Measurements from ENCODE around the gene AP3M1.

Gene AP3M1

DNA sequence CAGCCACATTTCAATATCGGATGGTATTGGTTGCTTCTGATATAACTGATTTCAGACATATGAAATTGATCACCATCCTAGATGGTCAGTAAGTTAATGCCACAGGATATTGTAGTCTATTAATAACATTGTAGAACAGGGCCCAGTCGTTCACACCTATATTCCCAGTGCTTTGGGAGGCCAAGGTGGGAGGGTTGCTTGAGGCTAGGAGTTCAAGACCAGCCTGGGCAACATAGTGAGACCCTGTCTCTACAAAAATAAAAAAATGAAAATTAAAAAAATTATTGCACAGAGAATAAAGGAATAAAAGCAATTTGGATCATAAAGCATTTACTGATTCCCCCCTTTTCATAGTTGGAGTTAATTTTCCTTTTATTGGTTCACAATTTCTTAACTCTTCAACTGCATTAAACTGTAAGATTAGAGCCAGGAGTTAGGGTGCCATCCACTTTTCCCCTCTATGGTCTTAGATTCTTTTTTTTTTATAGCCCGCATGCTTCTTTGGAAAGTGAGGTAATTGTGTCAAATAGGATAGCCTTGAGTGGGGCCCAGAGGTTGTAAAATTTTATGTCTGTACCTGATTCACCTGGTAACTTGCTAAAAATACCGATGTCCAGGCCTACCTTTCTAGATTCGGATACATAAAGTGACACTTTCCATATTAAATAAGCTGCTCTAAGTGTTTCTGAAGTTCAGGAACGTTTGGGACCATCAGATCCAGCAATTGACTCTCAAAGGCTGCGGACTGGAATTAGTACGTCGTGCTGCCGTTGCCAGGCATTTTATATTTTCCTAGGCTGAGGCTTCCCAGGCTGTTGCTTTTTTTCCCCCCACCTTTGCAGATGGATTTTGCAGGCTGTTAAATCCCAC, 25.1 kb upstream of the AP3M1 start:
- no peak for ATAC-seq
- TF ChIP-seq RARB (CRISPR knock-in tag; IDR thresholded peaks at IDR 0.05), result no peak
- TF ChIP-seq OSR1 (CRISPR knock-in tag; IDR thresholded peaks at IDR 0.05), result no peak
- TF ChIP-seq ZNF70 (CRISPR knock-in tag; IDR thresholded peaks at IDR 0.05), result no peak
- TF ChIP-seq PPARA (CRISPR knock-in tag; IDR thresholded peaks at IDR 0.05; ENCODE audit: borderline replicate concordance), result no peak
- TF ChIP-seq SNAI2 (CRISPR knock-in tag; IDR thresholded peaks at IDR 0.05), result no peak
- no peak for TF ChIP-seq ZNF565 (CRISPR knock-in tag; conservative IDR thresholded peaks at IDR 0.05; ENCODE audit: low read depth)
- no peak for TF ChIP-seq ZFP30 (CRISPR knock-in tag; IDR thresholded peaks at IDR 0.05)
- no peak for TF ChIP-seq ESRRG (CRISPR knock-in tag; IDR thresholded peaks at IDR 0.05)
- no peak for TF ChIP-seq ZC3H10 (CRISPR knock-in tag; IDR thresholded peaks at IDR 0.05)
- no peak for TF ChIP-seq BACH2 (CRISPR knock-in tag; IDR thresholded peaks at IDR 0.05; ENCODE audit: borderline replicate concordance)
- TF ChIP-seq, protein P1, sequence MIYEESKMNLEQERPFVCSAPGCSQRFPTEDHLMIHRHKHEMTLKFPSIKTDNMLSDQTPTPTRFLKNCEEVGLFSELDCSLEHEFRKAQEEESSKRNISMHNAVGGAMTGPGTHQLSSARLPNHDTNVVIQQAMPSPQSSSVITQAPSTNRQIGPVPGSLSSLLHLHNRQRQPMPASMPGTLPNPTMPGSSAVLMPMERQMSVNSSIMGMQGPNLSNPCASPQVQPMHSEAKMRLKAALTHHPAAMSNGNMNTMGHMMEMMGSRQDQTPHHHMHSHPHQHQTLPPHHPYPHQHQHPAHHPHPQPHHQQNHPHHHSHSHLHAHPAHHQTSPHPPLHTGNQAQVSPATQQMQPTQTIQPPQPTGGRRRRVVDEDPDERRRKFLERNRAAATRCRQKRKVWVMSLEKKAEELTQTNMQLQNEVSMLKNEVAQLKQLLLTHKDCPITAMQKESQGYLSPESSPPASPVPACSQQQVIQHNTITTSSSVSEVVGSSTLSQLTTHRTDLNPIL (CRISPR knock-in tag; IDR thresholded peaks at IDR 0.05; ENCODE audit: low read depth), result no peak

DNA sequence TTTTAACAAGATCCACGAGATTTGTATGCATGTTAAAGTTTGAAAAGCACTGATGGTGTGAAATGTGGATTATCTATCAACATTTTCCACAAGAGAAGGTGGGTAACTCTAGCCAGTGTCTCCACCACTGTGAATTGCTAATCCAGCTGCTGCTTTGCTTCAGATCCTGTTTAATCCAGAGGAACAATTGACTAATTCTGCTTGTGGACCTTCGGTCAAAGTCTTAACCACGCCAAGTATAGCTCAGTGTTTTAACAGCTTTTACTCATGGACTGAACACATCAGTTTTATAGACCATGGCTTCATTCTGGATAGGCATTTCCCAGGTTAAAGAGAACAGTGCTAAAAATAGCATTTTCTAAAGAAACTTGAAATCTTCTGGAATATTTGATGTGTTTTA, 23.9 kb upstream of the AP3M1 start:
- ATAC-seq, result no peak
- TF ChIP-seq, protein P2, sequence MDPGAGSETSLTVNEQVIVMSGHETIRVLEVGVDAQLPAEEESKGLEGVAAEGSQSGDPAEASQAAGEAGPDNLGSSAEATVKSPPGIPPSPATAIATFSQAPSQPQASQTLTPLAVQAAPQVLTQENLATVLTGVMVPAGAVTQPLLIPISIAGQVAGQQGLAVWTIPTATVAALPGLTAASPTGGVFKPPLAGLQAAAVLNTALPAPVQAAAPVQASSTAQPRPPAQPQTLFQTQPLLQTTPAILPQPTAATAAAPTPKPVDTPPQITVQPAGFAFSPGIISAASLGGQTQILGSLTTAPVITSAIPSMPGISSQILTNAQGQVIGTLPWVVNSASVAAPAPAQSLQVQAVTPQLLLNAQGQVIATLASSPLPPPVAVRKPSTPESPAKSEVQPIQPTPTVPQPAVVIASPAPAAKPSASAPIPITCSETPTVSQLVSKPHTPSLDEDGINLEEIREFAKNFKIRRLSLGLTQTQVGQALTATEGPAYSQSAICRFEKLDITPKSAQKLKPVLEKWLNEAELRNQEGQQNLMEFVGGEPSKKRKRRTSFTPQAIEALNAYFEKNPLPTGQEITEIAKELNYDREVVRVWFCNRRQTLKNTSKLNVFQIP (CRISPR knock-in tag; IDR thresholded peaks at IDR 0.05; ENCODE audit: borderline replicate concordance, low read depth), result no peak
- no peak for TF ChIP-seq ZNF8 (CRISPR knock-in tag; IDR thresholded peaks at IDR 0.05)
- no peak for TF ChIP-seq PPARA (CRISPR knock-in tag; IDR thresholded peaks at IDR 0.05; ENCODE audit: borderline replicate concordance)
- no peak for TF ChIP-seq TOX (CRISPR knock-in tag; IDR thresholded peaks at IDR 0.05; ENCODE audit: borderline replicate concordance)
- no peak for TF ChIP-seq OSR1 (CRISPR knock-in tag; IDR thresholded peaks at IDR 0.05)
- no peak for TF ChIP-seq ZFP30 (CRISPR knock-in tag; IDR thresholded peaks at IDR 0.05)
- TF ChIP-seq, protein P1 (CRISPR knock-in tag; IDR thresholded peaks at IDR 0.05; ENCODE audit: low read depth), result no peak
- no peak for TF ChIP-seq ZFP3 (CRISPR knock-in tag; IDR thresholded peaks at IDR 0.05)
- TF ChIP-seq, protein P3, sequence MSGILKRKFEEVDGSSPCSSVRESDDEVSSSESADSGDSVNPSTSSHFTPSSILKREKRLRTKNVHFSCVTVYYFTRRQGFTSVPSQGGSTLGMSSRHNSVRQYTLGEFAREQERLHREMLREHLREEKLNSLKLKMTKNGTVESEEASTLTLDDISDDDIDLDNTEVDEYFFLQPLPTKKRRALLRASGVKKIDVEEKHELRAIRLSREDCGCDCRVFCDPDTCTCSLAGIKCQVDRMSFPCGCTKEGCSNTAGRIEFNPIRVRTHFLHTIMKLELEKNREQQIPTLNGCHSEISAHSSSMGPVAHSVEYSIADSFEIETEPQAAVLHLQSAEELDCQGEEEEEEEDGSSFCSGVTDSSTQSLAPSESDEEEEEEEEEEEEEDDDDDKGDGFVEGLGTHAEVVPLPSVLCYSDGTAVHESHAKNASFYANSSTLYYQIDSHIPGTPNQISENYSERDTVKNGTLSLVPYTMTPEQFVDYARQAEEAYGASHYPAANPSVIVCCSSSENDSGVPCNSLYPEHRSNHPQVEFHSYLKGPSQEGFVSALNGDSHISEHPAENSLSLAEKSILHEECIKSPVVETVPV (CRISPR knock-in tag; IDR thresholded peaks at IDR 0.05), result no peak
- TF ChIP-seq ZC3H10 (CRISPR knock-in tag; IDR thresholded peaks at IDR 0.05), result no peak
- TF ChIP-seq ARNTL (CRISPR knock-in tag; IDR thresholded peaks at IDR 0.05; ENCODE audit: borderline replicate concordance, low read depth), result no peak
- no peak for TF ChIP-seq ESRRG (CRISPR knock-in tag; IDR thresholded peaks at IDR 0.05)
- TF ChIP-seq, protein P4, sequence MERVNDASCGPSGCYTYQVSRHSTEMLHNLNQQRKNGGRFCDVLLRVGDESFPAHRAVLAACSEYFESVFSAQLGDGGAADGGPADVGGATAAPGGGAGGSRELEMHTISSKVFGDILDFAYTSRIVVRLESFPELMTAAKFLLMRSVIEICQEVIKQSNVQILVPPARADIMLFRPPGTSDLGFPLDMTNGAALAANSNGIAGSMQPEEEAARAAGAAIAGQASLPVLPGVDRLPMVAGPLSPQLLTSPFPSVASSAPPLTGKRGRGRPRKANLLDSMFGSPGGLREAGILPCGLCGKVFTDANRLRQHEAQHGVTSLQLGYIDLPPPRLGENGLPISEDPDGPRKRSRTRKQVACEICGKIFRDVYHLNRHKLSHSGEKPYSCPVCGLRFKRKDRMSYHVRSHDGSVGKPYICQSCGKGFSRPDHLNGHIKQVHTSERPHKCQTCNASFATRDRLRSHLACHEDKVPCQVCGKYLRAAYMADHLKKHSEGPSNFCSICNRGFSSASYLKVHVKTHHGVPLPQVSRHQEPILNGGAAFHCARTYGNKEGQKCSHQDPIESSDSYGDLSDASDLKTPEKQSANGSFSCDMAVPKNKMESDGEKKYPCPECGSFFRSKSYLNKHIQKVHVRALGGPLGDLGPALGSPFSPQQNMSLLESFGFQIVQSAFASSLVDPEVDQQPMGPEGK (CRISPR knock-in tag; IDR thresholded peaks at IDR 0.05; ENCODE audit: borderline replicate concordance), result no peak

DNA sequence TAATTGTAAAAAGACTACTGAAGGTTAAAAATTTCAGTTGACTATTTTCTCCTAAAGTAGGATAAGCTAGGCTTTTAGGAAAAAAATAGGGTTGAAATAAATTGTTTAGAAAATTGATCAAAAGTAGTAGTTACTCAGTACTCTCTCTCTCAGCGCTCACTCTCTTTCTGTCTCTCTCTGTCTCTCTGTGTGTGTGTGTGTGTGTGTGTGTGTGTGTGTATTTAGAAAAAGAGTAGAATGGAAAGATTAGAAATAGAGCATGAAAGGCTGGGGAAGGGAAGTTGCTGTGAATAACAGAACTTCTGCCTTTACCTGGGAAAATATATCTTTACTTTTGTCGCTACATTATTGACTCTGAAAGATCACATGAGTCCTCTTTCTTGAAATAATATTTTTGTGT, 21.0 kb upstream of the AP3M1 start:
- ATAC-seq, result no peak
- TF ChIP-seq GLIS3 (CRISPR knock-in tag; IDR thresholded peaks at IDR 0.05), result no peak
- no peak for TF ChIP-seq ESRRG (CRISPR knock-in tag; IDR thresholded peaks at IDR 0.05)
- no peak for TF ChIP-seq TCF4 (CRISPR knock-in tag; IDR thresholded peaks at IDR 0.05; ENCODE audit: borderline replicate concordance)
- TF ChIP-seq RARB (CRISPR knock-in tag; IDR thresholded peaks at IDR 0.05), result no peak
- TF ChIP-seq, protein P5, sequence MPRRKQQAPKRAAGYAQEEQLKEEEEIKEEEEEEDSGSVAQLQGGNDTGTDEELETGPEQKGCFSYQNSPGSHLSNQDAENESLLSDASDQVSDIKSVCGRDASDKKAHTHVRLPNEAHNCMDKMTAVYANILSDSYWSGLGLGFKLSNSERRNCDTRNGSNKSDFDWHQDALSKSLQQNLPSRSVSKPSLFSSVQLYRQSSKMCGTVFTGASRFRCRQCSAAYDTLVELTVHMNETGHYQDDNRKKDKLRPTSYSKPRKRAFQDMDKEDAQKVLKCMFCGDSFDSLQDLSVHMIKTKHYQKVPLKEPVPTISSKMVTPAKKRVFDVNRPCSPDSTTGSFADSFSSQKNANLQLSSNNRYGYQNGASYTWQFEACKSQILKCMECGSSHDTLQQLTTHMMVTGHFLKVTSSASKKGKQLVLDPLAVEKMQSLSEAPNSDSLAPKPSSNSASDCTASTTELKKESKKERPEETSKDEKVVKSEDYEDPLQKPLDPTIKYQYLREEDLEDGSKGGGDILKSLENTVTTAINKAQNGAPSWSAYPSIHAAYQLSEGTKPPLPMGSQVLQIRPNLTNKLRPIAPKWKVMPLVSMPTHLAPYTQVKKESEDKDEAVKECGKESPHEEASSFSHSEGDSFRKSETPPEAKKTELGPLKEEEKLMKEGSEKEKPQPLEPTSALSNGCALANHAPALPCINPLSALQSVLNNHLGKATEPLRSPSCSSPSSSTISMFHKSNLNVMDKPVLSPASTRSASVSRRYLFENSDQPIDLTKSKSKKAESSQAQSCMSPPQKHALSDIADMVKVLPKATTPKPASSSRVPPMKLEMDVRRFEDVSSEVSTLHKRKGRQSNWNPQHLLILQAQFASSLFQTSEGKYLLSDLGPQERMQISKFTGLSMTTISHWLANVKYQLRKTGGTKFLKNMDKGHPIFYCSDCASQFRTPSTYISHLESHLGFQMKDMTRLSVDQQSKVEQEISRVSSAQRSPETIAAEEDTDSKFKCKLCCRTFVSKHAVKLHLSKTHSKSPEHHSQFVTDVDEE (CRISPR knock-in tag; IDR thresholded peaks at IDR 0.05), result no peak
- no peak for TF ChIP-seq ZNF70 (CRISPR knock-in tag; IDR thresholded peaks at IDR 0.05)
- no peak for TF ChIP-seq PPARA (CRISPR knock-in tag; IDR thresholded peaks at IDR 0.05; ENCODE audit: borderline replicate concordance)
- no peak for TF ChIP-seq ZFP3 (CRISPR knock-in tag; IDR thresholded peaks at IDR 0.05)
- no peak for TF ChIP-seq CSDC2 (CRISPR knock-in tag; IDR thresholded peaks at IDR 0.05)
- no peak for TF ChIP-seq SNAI2 (CRISPR knock-in tag; IDR thresholded peaks at IDR 0.05)
- TF ChIP-seq ZNF8 (CRISPR knock-in tag; IDR thresholded peaks at IDR 0.05), result no peak
- TF ChIP-seq ISL1 (CRISPR knock-in tag; IDR thresholded peaks at IDR 0.05), result no peak
- TF ChIP-seq, protein P2 (CRISPR knock-in tag; IDR thresholded peaks at IDR 0.05; ENCODE audit: borderline replicate concordance, low read depth), result no peak
- no peak for TF ChIP-seq ZFP30 (CRISPR knock-in tag; IDR thresholded peaks at IDR 0.05)
